ENCODE results near the gene SMIM44. TPM values are rescaled to one million over a fixed set of nuclear protein-coding genes. Genes with fewer than 3 reads are reported as not detected.

SMIM44 gene
- total and polyA plus RNA-seq, 9 of the 15 experiments (the other 6 are each of a cell fraction or from before 2014, with no cell fraction given) = not detected

- TF ChIP-seq, protein P1, sequence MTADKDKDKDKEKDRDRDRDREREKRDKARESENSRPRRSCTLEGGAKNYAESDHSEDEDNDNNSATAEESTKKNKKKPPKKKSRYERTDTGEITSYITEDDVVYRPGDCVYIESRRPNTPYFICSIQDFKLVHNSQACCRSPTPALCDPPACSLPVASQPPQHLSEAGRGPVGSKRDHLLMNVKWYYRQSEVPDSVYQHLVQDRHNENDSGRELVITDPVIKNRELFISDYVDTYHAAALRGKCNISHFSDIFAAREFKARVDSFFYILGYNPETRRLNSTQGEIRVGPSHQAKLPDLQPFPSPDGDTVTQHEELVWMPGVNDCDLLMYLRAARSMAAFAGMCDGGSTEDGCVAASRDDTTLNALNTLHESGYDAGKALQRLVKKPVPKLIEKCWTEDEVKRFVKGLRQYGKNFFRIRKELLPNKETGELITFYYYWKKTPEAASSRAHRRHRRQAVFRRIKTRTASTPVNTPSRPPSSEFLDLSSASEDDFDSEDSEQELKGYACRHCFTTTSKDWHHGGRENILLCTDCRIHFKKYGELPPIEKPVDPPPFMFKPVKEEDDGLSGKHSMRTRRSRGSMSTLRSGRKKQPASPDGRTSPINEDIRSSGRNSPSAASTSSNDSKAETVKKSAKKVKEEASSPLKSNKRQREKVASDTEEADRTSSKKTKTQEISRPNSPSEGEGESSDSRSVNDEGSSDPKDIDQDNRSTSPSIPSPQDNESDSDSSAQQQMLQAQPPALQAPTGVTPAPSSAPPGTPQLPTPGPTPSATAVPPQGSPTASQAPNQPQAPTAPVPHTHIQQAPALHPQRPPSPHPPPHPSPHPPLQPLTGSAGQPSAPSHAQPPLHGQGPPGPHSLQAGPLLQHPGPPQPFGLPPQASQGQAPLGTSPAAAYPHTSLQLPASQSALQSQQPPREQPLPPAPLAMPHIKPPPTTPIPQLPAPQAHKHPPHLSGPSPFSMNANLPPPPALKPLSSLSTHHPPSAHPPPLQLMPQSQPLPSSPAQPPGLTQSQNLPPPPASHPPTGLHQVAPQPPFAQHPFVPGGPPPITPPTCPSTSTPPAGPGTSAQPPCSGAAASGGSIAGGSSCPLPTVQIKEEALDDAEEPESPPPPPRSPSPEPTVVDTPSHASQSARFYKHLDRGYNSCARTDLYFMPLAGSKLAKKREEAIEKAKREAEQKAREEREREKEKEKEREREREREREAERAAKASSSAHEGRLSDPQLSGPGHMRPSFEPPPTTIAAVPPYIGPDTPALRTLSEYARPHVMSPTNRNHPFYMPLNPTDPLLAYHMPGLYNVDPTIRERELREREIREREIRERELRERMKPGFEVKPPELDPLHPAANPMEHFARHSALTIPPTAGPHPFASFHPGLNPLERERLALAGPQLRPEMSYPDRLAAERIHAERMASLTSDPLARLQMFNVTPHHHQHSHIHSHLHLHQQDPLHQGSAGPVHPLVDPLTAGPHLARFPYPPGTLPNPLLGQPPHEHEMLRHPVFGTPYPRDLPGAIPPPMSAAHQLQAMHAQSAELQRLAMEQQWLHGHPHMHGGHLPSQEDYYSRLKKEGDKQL (CRISPR knock-in tag; IDR thresholded peaks at IDR 0.05; ENCODE audit: borderline replicate concordance) = no peak
- TF ChIP-seq ZBTB8A (IDR thresholded peaks at IDR 0.05; ENCODE audit: partially characterized antibody) (no peak), DDX20 (tag; IDR thresholded peaks at IDR 0.05; ENCODE audit: low read depth) (no peak), GABPA (tag; conservative IDR thresholded peaks at IDR 0.05; ENCODE audit: low read depth) (0 out of 2 replicates have a peak, but pooled peaks have one; percentile 14), MAFG (tag; conservative IDR thresholded peaks at IDR 0.05) (peak; percentile 79), HMBOX1 (IDR thresholded peaks at IDR 0.05) (peak; percentile 67; the same call in 1 of the 2 replicates), ZNF507 (tag; conservative IDR thresholded peaks at IDR 0.05) (no peak), TCF7 (IDR thresholded peaks at IDR 0.05; ENCODE audit: borderline replicate concordance) (no peak), RFX5 (IDR thresholded peaks at IDR 0.05; ENCODE audit: low read depth, low read length) (no peak), RFX7 (CRISPR knock-in tag; IDR thresholded peaks at IDR 0.05) (no peak), MAZ (CRISPR knock-in tag; conservative IDR thresholded peaks at IDR 0.05 in 1 of 2, IDR thresholded peaks at IDR 0.05 in 1 of 2) (no peak), TBP (optimal IDR thresholded peaks at IDR 0.05; ENCODE audit: low read depth, low read length) (no peak), DIDO1 (tag; IDR thresholded peaks at IDR 0.05; ENCODE audit: low read depth) (no peak), NFATC3 (IDR thresholded peaks at IDR 0.05) (no peak)
- TF ChIP-seq, protein P2, sequence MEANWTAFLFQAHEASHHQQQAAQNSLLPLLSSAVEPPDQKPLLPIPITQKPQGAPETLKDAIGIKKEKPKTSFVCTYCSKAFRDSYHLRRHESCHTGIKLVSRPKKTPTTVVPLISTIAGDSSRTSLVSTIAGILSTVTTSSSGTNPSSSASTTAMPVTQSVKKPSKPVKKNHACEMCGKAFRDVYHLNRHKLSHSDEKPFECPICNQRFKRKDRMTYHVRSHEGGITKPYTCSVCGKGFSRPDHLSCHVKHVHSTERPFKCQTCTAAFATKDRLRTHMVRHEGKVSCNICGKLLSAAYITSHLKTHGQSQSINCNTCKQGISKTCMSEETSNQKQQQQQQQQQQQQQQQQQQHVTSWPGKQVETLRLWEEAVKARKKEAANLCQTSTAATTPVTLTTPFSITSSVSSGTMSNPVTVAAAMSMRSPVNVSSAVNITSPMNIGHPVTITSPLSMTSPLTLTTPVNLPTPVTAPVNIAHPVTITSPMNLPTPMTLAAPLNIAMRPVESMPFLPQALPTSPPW (CRISPR knock-in tag; IDR thresholded peaks at IDR 0.05) = no peak; the same call in 1 of the 2 replicates
Observed at GRCh38 chr19:3521104-3521445, 37.8 kb upstream of the SMIM44 start (continued).

Data from K562 (cell line).